ENCODE data around the gene CENPH. TPM values are rescaled to one million over a fixed set of nuclear protein-coding genes. Genes with fewer than 3 reads are reported as not detected.

CENPH gene
- total and polyA plus RNA-seq, 2 experiments from 2014 or later = 11.0 to 14.7 TPM

GRCh38 chr5:69242215-69242927 lies 53.0 kb downstream of the CENPH start:
- peaks cover 5% of the 10 kb centered on the region; the same call in 1 of the 2 replicates for H4K20me1 ChIP-seq (ENCODE audit: insufficient read depth)
- no peak overlapping the region for H3K4me3 ChIP-seq
- no peak overlapping the region for H3K4me2 ChIP-seq (ENCODE audit: unreplicated experiment)
- H3K4me1 ChIP-seq (ENCODE audit: insufficient read depth) = peaks cover 27% of the 10 kb centered on the region
- peaks cover 92% of the 10 kb centered on the region for H3K79me2 ChIP-seq (ENCODE audit: insufficient read depth)
- H2AFZ ChIP-seq = no peak overlapping the region
- H3K9me2 ChIP-seq (ENCODE audit: insufficient read depth) = no peaks in the 10 kb centered on the region
- TF ChIP-seq EZH2 (IDR thresholded peaks at IDR 0.05; ENCODE audit: insufficient read depth, poor library complexity, severe bottlenecking) = no peak
- no peak for TF ChIP-seq EZH2phosphoT487 (IDR thresholded peaks at IDR 0.05; ENCODE audit: insufficient read depth, low read depth)
- H3K27me3 ChIP-seq (replicated peaks; ENCODE audit: insufficient read depth) = no peaks in the 10 kb centered on the region
- no peak overlapping the region for H3K9ac ChIP-seq
- peaks cover 34% of the 10 kb centered on the region for H3F3A ChIP-seq (ENCODE audit: insufficient read depth)
- no peak overlapping the region for H3K27ac ChIP-seq
- WGBS, 2 experiments (ENCODE audit: low coverage in 1 of 2, low lambda C conversion rate in 2 of 2, missing lambda C conversion rate in 2 of 2) = 95 to 97% methylated on average over 8 of the region's 8 CpGs
- in situ Hi-C loops (cut with MboI) = no loop called here
- DNase-seq = no peak
- peaks cover 11% of the 10 kb centered on the region; the same call in 1 of the 2 replicates for H3K36me3 ChIP-seq (ENCODE audit: low read depth)
- H3K9me3 ChIP-seq (ENCODE audit: low read depth) = no peaks in the 10 kb centered on the region

GRCh38 chr5:69245031-69245430 lies 55.6 kb downstream of the CENPH start:
- no peak for DNase-seq
- H4K20me1 ChIP-seq (ENCODE audit: insufficient read depth) = peaks cover 5% of the 10 kb centered on the region; the same call in 1 of the 2 replicates
- no peaks in the 10 kb centered on the region for H3K27me3 ChIP-seq (replicated peaks; ENCODE audit: insufficient read depth)
- H3K79me2 ChIP-seq (ENCODE audit: insufficient read depth) = peaks cover 100% of the 10 kb centered on the region
- TF ChIP-seq EZH2phosphoT487 (IDR thresholded peaks at IDR 0.05; ENCODE audit: insufficient read depth, low read depth) (no peak), EZH2 (IDR thresholded peaks at IDR 0.05; ENCODE audit: insufficient read depth, poor library complexity, severe bottlenecking) (no peak)
- 98 to 100% methylated on average over 4 to 5 of the region's 5 CpGs for WGBS, 2 experiments (ENCODE audit: low coverage in 1 of 2, low lambda C conversion rate in 2 of 2, missing lambda C conversion rate in 2 of 2)
- peaks cover 11% of the 10 kb centered on the region; the same call in 1 of the 2 replicates for H3F3A ChIP-seq (ENCODE audit: insufficient read depth)
- H3K4me1 ChIP-seq (ENCODE audit: insufficient read depth) = no peaks in the 10 kb centered on the region
- no peak overlapping the region for H2AFZ ChIP-seq
- no peak overlapping the region for H3K9ac ChIP-seq
- peaks cover 7% of the 10 kb centered on the region; the same call in 1 of the 2 replicates for H3K36me3 ChIP-seq (ENCODE audit: low read depth)
- H3K9me2 ChIP-seq (ENCODE audit: insufficient read depth) = no peaks in the 10 kb centered on the region
- no peak overlapping the region for H3K27ac ChIP-seq
- in situ Hi-C loops (cut with MboI) = no loop called here
- H3K4me2 ChIP-seq (ENCODE audit: unreplicated experiment) = no peak overlapping the region
- H3K9me3 ChIP-seq (ENCODE audit: low read depth) = no peaks in the 10 kb centered on the region
- no peak overlapping the region for H3K4me3 ChIP-seq

GRCh38 chr5:69248019-69248418 lies 58.6 kb downstream of the CENPH start:
- Histone ChIP-seq H3K4me1 (ENCODE audit: insufficient read depth) (no peaks in the 10 kb centered on the region), H3K27ac (no peak overlapping the region), H3F3A (ENCODE audit: insufficient read depth) (peaks cover 5% of the 10 kb centered on the region; the same call in 1 of the 2 replicates), H3K79me2 (ENCODE audit: insufficient read depth) (peaks cover 100% of the 10 kb centered on the region), H3K27me3 (replicated peaks; ENCODE audit: insufficient read depth) (no peaks in the 10 kb centered on the region), H3K9ac (no peak overlapping the region), H3K9me3 (ENCODE audit: low read depth) (no peaks in the 10 kb centered on the region), H3K4me2 (ENCODE audit: unreplicated experiment) (no peak overlapping the region), H2AFZ (no peak overlapping the region), H3K9me2 (ENCODE audit: insufficient read depth) (no peaks in the 10 kb centered on the region), H4K20me1 (ENCODE audit: insufficient read depth) (peaks cover 5% of the 10 kb centered on the region; the same call in 1 of the 2 replicates), H3K4me3 (no peak overlapping the region), H3K36me3 (ENCODE audit: low read depth) (peaks cover 3% of the 10 kb centered on the region; the same call in 1 of the 2 replicates)
- DNase-seq = no peak
- in situ Hi-C loops (cut with MboI) = no loop called here
- 76 to 81% methylated on average over 2 of the region's 2 CpGs for WGBS, 2 experiments (ENCODE audit: low coverage in 1 of 2, low lambda C conversion rate in 2 of 2, missing lambda C conversion rate in 2 of 2)
- no peak for TF ChIP-seq EZH2 (IDR thresholded peaks at IDR 0.05; ENCODE audit: insufficient read depth, poor library complexity, severe bottlenecking)
- TF ChIP-seq EZH2phosphoT487 (IDR thresholded peaks at IDR 0.05; ENCODE audit: insufficient read depth, low read depth) = no peak

GRCh38 chr5:69250593-69250992 lies 61.2 kb downstream of the CENPH start:
- 100% methylated on average over 2 of the region's 2 CpGs for WGBS, 2 experiments (ENCODE audit: low coverage in 1 of 2, low lambda C conversion rate in 2 of 2, missing lambda C conversion rate in 2 of 2)

More at GRCh38 chr5:69250593-69250992, 61.2 kb downstream of the CENPH start:
- Histone ChIP-seq H3K4me1 (ENCODE audit: insufficient read depth) (no peaks in the 10 kb centered on the region), H3K27ac (no peak overlapping the region), H2AFZ (no peak overlapping the region), H3K36me3 (ENCODE audit: low read depth) (peaks cover 3% of the 10 kb centered on the region; the same call in 1 of the 2 replicates), H4K20me1 (ENCODE audit: insufficient read depth) (no peaks in the 10 kb centered on the region), H3K4me2 (ENCODE audit: unreplicated experiment) (no peak overlapping the region), H3F3A (ENCODE audit: insufficient read depth) (no peaks in the 10 kb centered on the region), H3K9me3 (ENCODE audit: low read depth) (no peaks in the 10 kb centered on the region), H3K27me3 (replicated peaks; ENCODE audit: insufficient read depth) (no peaks in the 10 kb centered on the region), H3K4me3 (no peak overlapping the region), H3K9ac (no peak overlapping the region), H3K9me2 (ENCODE audit: insufficient read depth) (no peaks in the 10 kb centered on the region), H3K79me2 (ENCODE audit: insufficient read depth) (peaks cover 95% of the 10 kb centered on the region)
- TF ChIP-seq EZH2 (IDR thresholded peaks at IDR 0.05; ENCODE audit: insufficient read depth, poor library complexity, severe bottlenecking) (no peak), EZH2phosphoT487 (IDR thresholded peaks at IDR 0.05; ENCODE audit: insufficient read depth, low read depth) (no peak)
- in situ Hi-C loops (cut with MboI) = no loop called here
- no peak for DNase-seq
